GM23338 (cell line): Measurements from ENCODE around the gene KRTAP9-2. TPM values are rescaled to one million over a fixed set of nuclear protein-coding genes. Genes with fewer than 3 reads are reported as not detected.
"Not testable (repeated sequence)": the region's sequence is repeated elsewhere in the genome, so short reads cannot be mapped to it uniquely, and the experiment has no call there.

ENCODE experiments used
- ATAC-seq: fragments of 200-7000 bp; cut with Tn5 transposase; 3 replicates; pipeline ENCODE4 v1.9.1; 2020
- DNase-seq: peaks from one replicate; pipeline ENCODE4 v3.0.0-alpha.2; 2015; ENCODE audit warnings: low spot score
- H2AFZ ChIP-seq: fragments of 200-600 bp; sonication (generic); 2 replicates; pipeline ENCODE4 v1.8.0; 2016; ENCODE audit warnings: antibody characterized with exemption, mild to moderate bottlenecking, moderate library complexity
- H3F3A ChIP-seq: fragments of 200-600 bp; sonication (generic); replicated peaks from 2 replicates; pipeline ENCODE4 v1.8.0; 2017; ENCODE audit warnings: antibody characterized with exemption, mixed run types, low read depth
- H3K27ac ChIP-seq: fragments of 200-600 bp; sonication (generic); 2 replicates; pipeline ENCODE4 v1.6.1; 2016; ENCODE audit warnings: low read depth
- H3K27me3 ChIP-seq: fragments of 200-600 bp; sonication (generic); 2 replicates; pipeline ENCODE4 v1.8.0; 2016; ENCODE audit warnings: mild to moderate bottlenecking, mixed run types, moderate library complexity; ENCODE audit not compliant: insufficient read depth
- H3K36me3 ChIP-seq: fragments of 200-600 bp; sonication (generic); 2 replicates; pipeline ENCODE4 v1.8.0; 2016; ENCODE audit warnings: mild to moderate bottlenecking; ENCODE audit not compliant: insufficient read depth
- H3K4me1 ChIP-seq: fragments of 200-600 bp; sonication (generic); 2 replicates; pipeline ENCODE4 v1.8.0; 2016; ENCODE audit warnings: mild to moderate bottlenecking, moderate library complexity; ENCODE audit not compliant: insufficient read depth
- H3K4me2 ChIP-seq: fragments of 200-600 bp; sonication (generic); 2 replicates; pipeline ENCODE4 v1.7.1; 2017; ENCODE audit warnings: mixed run types
- H3K4me3 ChIP-seq: fragments of 200-600 bp; sonication (generic); 2 replicates; pipeline ENCODE4 v1.6.1; 2016; ENCODE audit warnings: mixed run types
- H3K79me2 ChIP-seq: fragments of 200-600 bp; sonication (generic); replicated peaks from 2 replicates; pipeline ENCODE4 v1.8.0; 2017; ENCODE audit warnings: mild to moderate bottlenecking; ENCODE audit not compliant: insufficient read depth
- H3K9me2 ChIP-seq: fragments of 200-600 bp; sonication (generic); 2 replicates; pipeline ENCODE4 v1.8.0; 2017; ENCODE audit not compliant: insufficient read depth
- H4K20me1 ChIP-seq: fragments of 200-600 bp; sonication (generic); replicated peaks from 2 replicates; pipeline ENCODE4 v1.8.0; 2017; ENCODE audit warnings: mild to moderate bottlenecking; ENCODE audit not compliant: insufficient read depth
- H3K27ac Mint-ChIP-seq: 2 replicates; pipeline ENCODE4 v1.8.0; 2020; ENCODE audit warnings: inconsistent platforms, mild to moderate bottlenecking, moderate library complexity, mixed read lengths
- H3K27me3 Mint-ChIP-seq: 3 replicates; pipeline ENCODE4 v1.8.0; 2022; ENCODE audit warnings: low read depth, mild to moderate bottlenecking, moderate library complexity, mixed read lengths, inconsistent platforms; ENCODE audit not compliant: insufficient read depth, poor library complexity
- H3K36me3 Mint-ChIP-seq: 3 replicates; pipeline ENCODE4 v1.8.0; 2021; ENCODE audit warnings: low read depth, mild to moderate bottlenecking, inconsistent platforms, moderate library complexity, mixed read lengths
- H3K4me1 Mint-ChIP-seq: 3 replicates; pipeline ENCODE4 v1.8.0; 2020; ENCODE audit warnings: mild to moderate bottlenecking, inconsistent platforms, mixed read lengths
- H3K4me3 Mint-ChIP-seq: 3 replicates; pipeline ENCODE4 v1.8.0; 2021; ENCODE audit warnings: moderate library complexity, mild to moderate bottlenecking, inconsistent platforms, mixed read lengths
- H3K9me3 Mint-ChIP-seq: 3 replicates; pipeline ENCODE4 v1.8.0; 2020; ENCODE audit warnings: moderate library complexity, mild to moderate bottlenecking, inconsistent platforms, mixed read lengths
- polyA plus RNA-seq: library from polyadenylated mRNA; unstranded; fragments of >200 nt; fragmentation: Nextera tagmentation; extraction: Ambion mirVana; gene quantifications from 2 replicates; pipeline ENCODE4 v1.2.1, GENCODE V29; 2016
- small RNA-seq: library from RNA; depleted of rRNA; stranded (forward); fragments of <200 nt; gene quantifications from one replicate; pipeline ENCODE3, GENCODE V24; 2014; ENCODE audit warnings: low replicate concordance
- total RNA-seq: library from RNA; depleted of rRNA; stranded (reverse); fragments of >200 nt; shearing (Covaris generic); gene quantifications from 2 replicates; pipeline ENCODE4 v1.2.3, GENCODE V29; 2014; rRNA removed
- TF ChIP-seq, protein P1 (sequence below): IDR thresholded peaks from one replicate; pipeline ENCODE4 v1.6.1; 2018; ENCODE audit warnings: antibody characterized with exemption; ENCODE audit not compliant: unreplicated experiment

Gene KRTAP9-2
- total and polyA plus RNA-seq, 2 experiments from 2014 or later: not detected

DNA sequence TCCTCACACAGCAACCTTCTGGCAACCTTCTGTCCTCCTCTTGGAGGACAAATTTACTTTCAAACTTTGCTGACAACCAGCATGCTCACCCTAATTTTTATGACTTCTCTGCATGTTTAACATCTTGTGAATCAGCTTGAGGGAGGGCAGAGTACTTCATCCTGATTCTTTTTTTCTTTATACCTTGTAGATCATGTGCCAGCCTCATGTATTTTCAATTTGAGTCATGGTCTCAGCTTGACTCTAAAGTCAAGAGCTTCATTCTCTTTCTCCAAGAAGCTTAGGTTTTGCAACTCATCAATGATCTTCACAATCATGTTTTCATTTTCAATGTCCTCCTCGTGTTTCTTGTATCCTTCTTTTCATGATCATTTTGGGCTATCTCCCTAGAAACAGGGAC is 45.4 kb downstream of the KRTAP9-2 start (continued):
- TF ChIP-seq, protein P1, sequence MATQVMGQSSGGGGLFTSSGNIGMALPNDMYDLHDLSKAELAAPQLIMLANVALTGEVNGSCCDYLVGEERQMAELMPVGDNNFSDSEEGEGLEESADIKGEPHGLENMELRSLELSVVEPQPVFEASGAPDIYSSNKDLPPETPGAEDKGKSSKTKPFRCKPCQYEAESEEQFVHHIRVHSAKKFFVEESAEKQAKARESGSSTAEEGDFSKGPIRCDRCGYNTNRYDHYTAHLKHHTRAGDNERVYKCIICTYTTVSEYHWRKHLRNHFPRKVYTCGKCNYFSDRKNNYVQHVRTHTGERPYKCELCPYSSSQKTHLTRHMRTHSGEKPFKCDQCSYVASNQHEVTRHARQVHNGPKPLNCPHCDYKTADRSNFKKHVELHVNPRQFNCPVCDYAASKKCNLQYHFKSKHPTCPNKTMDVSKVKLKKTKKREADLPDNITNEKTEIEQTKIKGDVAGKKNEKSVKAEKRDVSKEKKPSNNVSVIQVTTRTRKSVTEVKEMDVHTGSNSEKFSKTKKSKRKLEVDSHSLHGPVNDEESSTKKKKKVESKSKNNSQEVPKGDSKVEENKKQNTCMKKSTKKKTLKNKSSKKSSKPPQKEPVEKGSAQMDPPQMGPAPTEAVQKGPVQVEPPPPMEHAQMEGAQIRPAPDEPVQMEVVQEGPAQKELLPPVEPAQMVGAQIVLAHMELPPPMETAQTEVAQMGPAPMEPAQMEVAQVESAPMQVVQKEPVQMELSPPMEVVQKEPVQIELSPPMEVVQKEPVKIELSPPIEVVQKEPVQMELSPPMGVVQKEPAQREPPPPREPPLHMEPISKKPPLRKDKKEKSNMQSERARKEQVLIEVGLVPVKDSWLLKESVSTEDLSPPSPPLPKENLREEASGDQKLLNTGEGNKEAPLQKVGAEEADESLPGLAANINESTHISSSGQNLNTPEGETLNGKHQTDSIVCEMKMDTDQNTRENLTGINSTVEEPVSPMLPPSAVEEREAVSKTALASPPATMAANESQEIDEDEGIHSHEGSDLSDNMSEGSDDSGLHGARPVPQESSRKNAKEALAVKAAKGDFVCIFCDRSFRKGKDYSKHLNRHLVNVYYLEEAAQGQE: no peak

DNA sequence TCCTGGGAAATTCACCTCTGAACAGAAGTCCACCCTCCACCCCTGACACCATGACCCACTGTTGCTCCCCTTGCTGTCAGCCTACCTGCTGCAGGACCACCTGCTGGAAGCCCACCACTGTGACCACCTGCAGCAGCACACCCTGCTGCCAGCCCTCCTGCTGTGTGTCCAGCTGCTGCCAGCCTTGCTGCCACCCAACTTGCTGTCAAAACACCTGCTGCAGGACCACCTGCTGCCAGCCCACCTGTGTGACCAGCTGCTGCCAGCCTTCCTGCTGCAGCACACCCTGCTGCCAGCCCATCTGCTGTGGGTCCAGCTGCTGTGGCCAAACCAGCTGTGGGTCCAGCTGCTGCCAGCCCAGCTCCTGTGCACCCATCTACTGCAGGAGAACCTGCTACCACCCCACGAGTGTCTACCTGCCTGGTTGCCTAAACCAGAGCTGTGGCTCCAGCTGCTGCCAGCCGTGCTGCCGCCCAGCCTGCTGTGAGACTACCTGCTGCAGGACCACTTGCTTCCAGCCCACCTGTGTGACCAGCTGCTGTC is 49.3 kb downstream of the KRTAP9-2 start, which contains the start of gene KRTAP9-7:
Gene KRTAP9-7, plus strand, starts transcription at position 51 of the 543 bp plus-strand sequence. Its CDS starts 0 bp downstream, at position 51.
- not testable (repeated sequence) for H3F3A ChIP-seq, H3K4me1 ChIP-seq

More for the DNA sequence above, 49.3 kb downstream of the KRTAP9-2 start, which contains the start of gene KRTAP9-7:
- H3K4me1 Mint-ChIP-seq, H3K36me3 ChIP-seq, H3K27me3 ChIP-seq, H3K4me3 Mint-ChIP-seq, H3K27ac Mint-ChIP-seq, H3K27ac ChIP-seq, DNase-seq, H3K27me3 Mint-ChIP-seq, H3K79me2 ChIP-seq, H3K4me2 ChIP-seq, H2AFZ ChIP-seq, H3K9me2 ChIP-seq, H4K20me1 ChIP-seq, ATAC-seq, H3K36me3 Mint-ChIP-seq, H3K9me3 Mint-ChIP-seq, H3K4me3 ChIP-seq: not testable (repeated sequence)

Small RNAs within 50 kb of the gene (small RNA-seq; reads per million reads assigned to genes)
- gene KRTAP4-17P: not detected

Other genes starting within 250 kb of the KRTAP9-2 start
Only the 30 nearest of the 41 such genes appear.
- not detected in 2 replicates for gene KRTAP2-1, start 179.3 kb upstream of the KRTAP9-2 start, total RNA-seq
- gene KRTAP2-1, start 179.3 kb upstream of the KRTAP9-2 start, polyA plus RNA-seq: not detected in 2 replicates
- gene KRTAP2-2, start 171.4 kb upstream of the KRTAP9-2 start, total RNA-seq: not detected in 2 replicates
- not detected in 2 replicates for gene KRTAP2-2, start 171.4 kb upstream of the KRTAP9-2 start, polyA plus RNA-seq
- not detected in 2 replicates for gene KRTAP2-3, start 166.5 kb upstream of the KRTAP9-2 start, total RNA-seq
- not detected in 2 replicates for gene KRTAP2-3, start 166.5 kb upstream of the KRTAP9-2 start, polyA plus RNA-seq
- gene KRTAP2-4, start 160.8 kb upstream of the KRTAP9-2 start, total RNA-seq: not detected in 2 replicates
- gene KRTAP2-4, start 160.8 kb upstream of the KRTAP9-2 start, polyA plus RNA-seq: not detected in 2 replicates
- gene KRTAP4-7, start 142.5 kb upstream of the KRTAP9-2 start, total RNA-seq: not detected in 2 replicates
- not detected in 2 replicates for gene KRTAP4-7, start 142.5 kb upstream of the KRTAP9-2 start, polyA plus RNA-seq
- gene KRTAP4-8, start 128.5 kb upstream of the KRTAP9-2 start, total RNA-seq: not detected in 2 replicates
- gene KRTAP4-8, start 128.5 kb upstream of the KRTAP9-2 start, polyA plus RNA-seq: not detected in 2 replicates
- not detected in 2 replicates for gene KRTAP4-16, start 124.4 kb upstream of the KRTAP9-2 start, total RNA-seq
- not detected in 2 replicates for gene KRTAP4-16, start 124.4 kb upstream of the KRTAP9-2 start, polyA plus RNA-seq
- gene KRTAP4-9, start 121.3 kb upstream of the KRTAP9-2 start, total RNA-seq: not detected in 2 replicates
- not detected in 2 replicates for gene KRTAP4-9, start 121.3 kb upstream of the KRTAP9-2 start, polyA plus RNA-seq
- not detected in 2 replicates for gene KRTAP4-11, start 108.3 kb upstream of the KRTAP9-2 start, total RNA-seq
- gene KRTAP4-11, start 108.3 kb upstream of the KRTAP9-2 start, polyA plus RNA-seq: not detected in 2 replicates
- not detected in 2 replicates for gene KRTAP4-12, start 102.5 kb upstream of the KRTAP9-2 start, total RNA-seq
- gene KRTAP4-12, start 102.5 kb upstream of the KRTAP9-2 start, polyA plus RNA-seq: not detected in 2 replicates
- not detected in 2 replicates for gene KRTAP4-6, start 86.1 kb upstream of the KRTAP9-2 start, total RNA-seq
- not detected in 2 replicates for gene KRTAP4-6, start 86.1 kb upstream of the KRTAP9-2 start, polyA plus RNA-seq
- gene KRTAP4-5, start 76.8 kb upstream of the KRTAP9-2 start, total RNA-seq: not detected in 2 replicates
- not detected in 2 replicates for gene KRTAP4-5, start 76.8 kb upstream of the KRTAP9-2 start, polyA plus RNA-seq
- gene KRTAP4-4, start 65.9 kb upstream of the KRTAP9-2 start, total RNA-seq: not detected in 2 replicates
- gene KRTAP4-4, start 65.9 kb upstream of the KRTAP9-2 start, polyA plus RNA-seq: not detected in 2 replicates
- gene KRTAP4-3, start 58.4 kb upstream of the KRTAP9-2 start, total RNA-seq: not detected in 2 replicates
- not detected in 2 replicates for gene KRTAP4-3, start 58.4 kb upstream of the KRTAP9-2 start, polyA plus RNA-seq
- gene KRTAP4-2, start 48.4 kb upstream of the KRTAP9-2 start, total RNA-seq: not detected in 2 replicates
- not detected in 2 replicates for gene KRTAP4-2, start 48.4 kb upstream of the KRTAP9-2 start, polyA plus RNA-seq
- gene KRTAP4-1, start 41.7 kb upstream of the KRTAP9-2 start, total RNA-seq: not detected in 2 replicates
- gene KRTAP4-1, start 41.7 kb upstream of the KRTAP9-2 start, polyA plus RNA-seq: not detected in 2 replicates
- not detected in 2 replicates for gene KRTAP9-1, start 36.8 kb upstream of the KRTAP9-2 start, total RNA-seq
- gene KRTAP9-1, start 36.8 kb upstream of the KRTAP9-2 start, polyA plus RNA-seq: not detected in 2 replicates
- gene KRTAP9-3, start 5.8 kb downstream of the KRTAP9-2 start, total RNA-seq: not detected in 2 replicates
- not detected in 2 replicates for gene KRTAP9-3, start 5.8 kb downstream of the KRTAP9-2 start, polyA plus RNA-seq
- gene KRTAP9-8, start 11.4 kb downstream of the KRTAP9-2 start, total RNA-seq: not detected in 2 replicates
- not detected in 2 replicates for gene KRTAP9-8, start 11.4 kb downstream of the KRTAP9-2 start, polyA plus RNA-seq
- not detected in 2 replicates for gene KRTAP9-4, start 23.0 kb downstream of the KRTAP9-2 start, total RNA-seq
- not detected in 2 replicates for gene KRTAP9-4, start 23.0 kb downstream of the KRTAP9-2 start, polyA plus RNA-seq
- gene KRTAP9-9, start 28.7 kb downstream of the KRTAP9-2 start, total RNA-seq: not detected in 2 replicates
- gene KRTAP9-9, start 28.7 kb downstream of the KRTAP9-2 start, polyA plus RNA-seq: not detected in 2 replicates
- gene KRTAP9-6, start 38.7 kb downstream of the KRTAP9-2 start, total RNA-seq: not detected in 2 replicates
- not detected in 2 replicates for gene KRTAP9-6, start 38.7 kb downstream of the KRTAP9-2 start, polyA plus RNA-seq
- gene KRTAP9-7, start 49.0 kb downstream of the KRTAP9-2 start, total RNA-seq: not detected in 2 replicates
- gene KRTAP9-7, start 49.0 kb downstream of the KRTAP9-2 start, polyA plus RNA-seq: not detected in 2 replicates
- not detected in 2 replicates for gene KRTAP29-1, start 76.2 kb downstream of the KRTAP9-2 start, total RNA-seq
- not detected in 2 replicates for gene KRTAP29-1, start 76.2 kb downstream of the KRTAP9-2 start, polyA plus RNA-seq
- not detected in 2 replicates for gene KRTAP16-1, start 82.7 kb downstream of the KRTAP9-2 start, total RNA-seq
- gene KRTAP16-1, start 82.7 kb downstream of the KRTAP9-2 start, polyA plus RNA-seq: not detected in 2 replicates
- not detected in 2 replicates for gene KRTAP17-1, start 89.1 kb downstream of the KRTAP9-2 start, total RNA-seq
- gene KRTAP17-1, start 89.1 kb downstream of the KRTAP9-2 start, polyA plus RNA-seq: not detected in 2 replicates
- not detected in 2 replicates for gene KRT33A, start 124.2 kb downstream of the KRTAP9-2 start, total RNA-seq
- gene KRT33A, start 124.2 kb downstream of the KRTAP9-2 start, polyA plus RNA-seq: not detected in 2 replicates
- gene KRT33B, start 143.2 kb downstream of the KRTAP9-2 start, total RNA-seq: not detected in 2 replicates
- gene KRT33B, start 143.2 kb downstream of the KRTAP9-2 start, polyA plus RNA-seq: not detected in 2 replicates
- not detected in 2 replicates for gene KRT34, start 155.7 kb downstream of the KRTAP9-2 start, total RNA-seq
- gene KRT34, start 155.7 kb downstream of the KRTAP9-2 start, polyA plus RNA-seq: not detected in 2 replicates
- gene KRT31, start 171.0 kb downstream of the KRTAP9-2 start, total RNA-seq: not detected in 2 replicates
- not detected in 2 replicates for gene KRT31, start 171.0 kb downstream of the KRTAP9-2 start, polyA plus RNA-seq